DMS53 treated with DMSO at 0.1 percent for 48 hours (cell line): Measurements from ENCODE around the gene HELT.
"Not testable (repeated sequence)": the region's sequence is repeated elsewhere in the genome, so short reads cannot be mapped to it uniquely, and the experiment has no call there.

ENCODE experiments used
- DNase-seq: peaks from one replicate; lab custom pipeline; 2025; ENCODE audit not compliant: unreplicated experiment; lab: John Stamatoyannopoulos, UW

Gene HELT, protein sequence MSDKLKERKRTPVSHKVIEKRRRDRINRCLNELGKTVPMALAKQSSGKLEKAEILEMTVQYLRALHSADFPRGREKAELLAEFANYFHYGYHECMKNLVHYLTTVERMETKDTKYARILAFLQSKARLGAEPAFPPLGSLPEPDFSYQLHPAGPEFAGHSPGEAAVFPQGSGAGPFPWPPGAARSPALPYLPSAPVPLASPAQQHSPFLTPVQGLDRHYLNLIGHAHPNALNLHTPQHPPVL

DNA sequence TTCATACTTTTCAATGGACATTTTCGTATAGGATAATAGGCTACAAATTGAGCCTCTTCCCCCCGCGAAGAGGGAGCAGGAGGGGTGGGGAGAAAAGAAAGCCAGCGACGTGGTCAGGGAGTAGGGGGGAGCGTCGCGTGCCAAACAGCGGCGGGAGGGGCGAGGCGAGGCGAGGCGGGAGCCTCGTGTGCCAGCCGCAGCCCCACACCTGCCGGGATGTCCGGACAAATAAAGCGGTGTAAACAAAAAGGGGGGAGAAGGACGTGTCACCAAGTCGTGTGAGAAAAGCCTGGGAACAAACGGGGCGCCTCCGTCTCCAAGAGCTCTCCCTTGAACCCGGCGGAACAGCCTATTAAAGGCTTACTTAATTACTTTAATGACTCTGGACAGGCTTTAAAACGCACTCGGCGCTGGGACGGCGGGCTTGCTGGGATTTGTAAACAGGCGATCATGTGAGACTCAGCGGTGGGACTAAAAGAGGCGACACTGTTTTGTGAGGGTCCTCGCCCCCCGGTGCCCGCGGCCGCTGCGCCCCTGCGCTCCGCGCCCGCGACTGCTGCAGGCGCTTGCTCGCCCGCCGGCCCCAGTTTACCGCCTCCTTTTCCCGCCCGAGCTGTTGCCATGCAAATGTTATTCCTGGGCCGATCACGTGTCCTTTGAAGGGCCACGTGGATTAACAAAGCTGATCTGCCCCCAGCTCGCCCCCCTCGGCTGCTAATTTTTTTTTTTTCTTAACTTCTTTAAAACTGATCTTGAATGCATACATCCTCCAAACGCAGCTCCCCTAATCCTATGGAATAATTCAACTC lies at the start of gene HELT:
TSS of gene HELT (plus strand) at position 527 of the 809 bp plus-strand sequence. CDS start 439 bp downstream, outside the sequence.
- DNase-seq, result peak; percentile 25

DNA sequence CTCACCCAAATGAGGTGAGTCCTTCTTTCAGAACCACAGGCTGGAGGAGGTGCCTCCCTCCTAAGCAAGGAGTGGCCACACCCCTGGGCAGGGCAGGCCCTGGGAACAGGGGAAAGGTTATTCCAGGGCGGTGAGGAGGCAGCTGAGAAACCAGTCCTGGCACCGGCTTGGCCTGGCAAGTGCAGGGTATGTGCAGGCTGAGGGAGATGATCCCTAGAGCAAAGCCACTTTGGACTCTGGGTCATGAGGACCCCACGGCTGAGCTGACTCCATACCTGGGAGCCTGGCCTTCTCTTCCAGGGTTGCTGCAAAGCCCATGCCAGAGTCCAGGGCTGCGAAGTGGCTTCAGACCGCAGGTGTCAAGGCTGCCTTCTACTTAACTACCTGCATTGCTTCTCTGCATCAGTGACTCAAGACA lies 49.5 kb upstream of the HELT start:
- no peak for DNase-seq

DNA sequence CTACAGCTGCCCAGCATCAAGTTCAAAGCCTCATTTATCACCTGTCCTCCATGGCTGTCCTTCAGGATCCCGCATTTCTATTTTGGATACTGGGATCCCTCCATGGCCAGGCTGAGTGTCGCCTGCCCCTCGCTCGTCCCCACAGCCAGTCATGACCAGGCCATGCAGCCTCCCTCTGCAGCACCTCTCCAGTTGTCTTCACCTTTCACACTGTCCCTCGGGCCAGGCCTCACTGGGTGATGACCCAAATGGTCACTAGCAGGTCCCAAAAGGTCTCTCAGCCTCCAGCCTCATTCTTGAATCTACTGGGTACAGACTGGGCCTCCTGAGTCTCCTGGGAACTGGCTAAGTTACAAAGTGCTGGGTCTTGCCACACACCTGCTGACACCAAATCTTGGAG lies 48.7 kb upstream of the HELT start:
- no peak for DNase-seq

DNA sequence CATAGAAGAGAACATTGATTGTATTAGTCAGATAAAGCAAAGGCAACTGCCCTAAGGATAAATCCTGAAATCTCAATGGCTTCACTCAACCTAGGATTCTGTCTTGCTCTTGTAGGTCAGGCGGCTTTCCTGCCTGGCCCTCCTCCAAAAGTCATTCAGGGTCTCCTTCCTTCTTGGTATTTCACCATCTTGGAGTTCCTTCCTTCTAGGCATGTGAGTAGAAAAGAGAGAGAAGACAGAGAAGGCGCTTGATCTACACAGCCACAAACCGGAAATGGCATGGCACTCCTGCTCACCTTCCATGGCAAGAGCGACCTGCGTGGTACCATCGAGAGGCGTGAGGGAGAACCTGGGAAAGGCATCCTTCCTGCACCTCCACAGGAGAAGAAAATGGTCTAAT lies 45.3 kb upstream of the HELT start:
- DNase-seq, result no peak

DNA sequence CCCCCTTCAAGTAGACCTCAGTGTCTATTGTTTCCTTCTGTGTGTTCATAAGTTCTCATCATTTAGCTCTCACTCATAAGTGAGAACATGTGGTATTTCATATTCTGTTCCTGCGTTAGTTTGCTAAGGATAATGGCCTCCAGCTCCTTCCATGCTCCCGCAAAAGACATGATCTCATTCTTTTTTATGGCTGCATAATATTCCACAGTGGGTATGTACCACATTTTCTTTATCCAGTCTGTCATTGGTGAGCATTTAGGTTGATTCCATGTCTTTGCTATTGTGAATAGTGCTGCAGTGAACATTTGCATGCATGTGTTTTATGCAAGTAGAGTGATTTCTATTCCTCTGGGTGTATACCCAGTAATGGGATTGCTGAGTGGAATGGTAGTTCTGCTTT lies 41.9 kb upstream of the HELT start:
- DNase-seq, result not testable (repeated sequence)

DNA sequence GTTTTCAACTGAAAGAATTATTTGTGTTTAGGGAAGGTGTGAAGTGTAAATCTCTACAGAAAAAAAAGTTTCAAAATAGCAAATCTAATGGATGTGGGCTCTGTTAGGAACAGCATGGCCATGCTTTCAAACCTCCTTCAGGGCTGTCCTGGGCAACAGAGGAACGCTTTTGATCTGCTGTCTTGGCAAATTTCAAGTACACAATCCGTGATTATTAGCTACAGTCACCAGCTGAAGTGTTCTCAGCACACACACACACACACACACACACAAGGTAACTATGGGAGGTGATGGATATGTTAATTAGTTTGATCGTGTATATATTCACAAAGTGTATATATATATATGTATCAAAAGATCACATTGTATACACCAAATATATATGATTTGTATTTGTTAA lies 40.5 kb upstream of the HELT start:
- DNase-seq, result no peak

DNA sequence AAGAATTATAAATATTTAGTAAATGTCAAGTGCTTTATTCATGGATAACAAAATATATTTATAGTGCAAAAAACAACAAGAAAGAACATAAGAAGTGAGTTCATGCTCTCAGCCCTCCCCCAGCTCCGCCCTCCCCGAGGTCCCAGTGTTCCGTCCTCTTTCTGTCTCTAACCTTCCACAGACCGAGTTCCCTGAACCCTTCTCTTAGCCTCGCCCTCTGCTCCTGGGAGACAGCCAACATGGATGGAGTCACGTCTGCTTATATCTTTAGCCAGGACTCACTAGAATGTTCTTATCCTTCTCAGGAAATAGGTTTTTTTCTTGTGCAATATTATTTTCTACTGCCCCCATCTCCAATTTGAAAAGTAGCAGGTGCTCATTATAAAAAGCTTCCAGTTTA lies 40.1 kb upstream of the HELT start:
- no peak for DNase-seq

DNA sequence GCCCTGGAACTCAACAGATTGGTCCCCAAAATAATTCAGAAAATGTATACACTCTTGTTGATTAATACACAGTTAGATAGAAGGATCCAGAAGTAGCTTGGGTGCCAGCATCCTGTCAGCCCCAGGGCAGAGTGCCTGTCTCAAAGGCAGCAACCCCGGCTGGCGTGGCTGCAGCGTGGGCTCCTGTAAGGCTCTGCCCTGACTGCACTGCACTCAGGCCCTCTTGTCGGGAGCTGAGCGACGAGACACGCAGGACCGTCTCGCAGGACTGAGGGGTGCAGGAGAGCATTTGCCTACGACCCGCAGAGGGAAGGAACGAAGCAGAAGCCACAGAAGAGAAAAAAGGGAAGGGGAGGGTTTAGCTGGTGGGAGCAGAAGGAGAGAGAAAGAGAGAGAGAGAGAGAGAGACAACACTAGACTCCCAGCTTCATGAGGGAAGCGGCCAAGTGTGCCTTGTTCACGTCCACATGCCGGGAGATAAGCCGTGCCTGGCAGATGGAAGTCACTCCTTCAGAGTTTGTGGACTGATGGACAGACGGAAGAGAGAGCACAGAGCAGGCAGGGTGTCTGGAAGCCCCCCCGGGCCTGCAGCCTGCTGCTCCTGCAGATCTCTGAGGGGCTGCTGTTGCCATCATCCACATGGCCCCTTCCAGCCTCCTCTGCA lies 38.7 kb upstream of the HELT start:
- no peak for DNase-seq

DNA sequence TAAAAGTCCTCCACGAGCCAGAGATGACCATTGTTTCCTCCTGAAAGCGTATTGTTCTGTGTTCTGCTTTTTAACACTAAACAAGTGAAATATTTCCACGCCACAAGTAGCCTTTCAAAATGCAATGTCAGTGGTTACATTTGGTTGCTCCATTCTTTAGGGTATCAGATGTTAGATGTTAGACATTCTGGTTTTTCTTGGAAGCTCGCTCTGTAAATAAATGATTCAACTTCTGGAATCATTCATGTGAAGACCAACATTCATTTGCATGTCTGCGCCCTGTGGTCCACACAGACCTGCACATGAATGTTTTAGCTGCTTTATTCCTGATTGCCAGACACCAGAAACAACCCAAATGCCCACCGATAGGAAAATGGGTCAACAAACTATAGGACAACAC lies 38.0 kb upstream of the HELT start:
- DNase-seq, result no peak

DNA sequence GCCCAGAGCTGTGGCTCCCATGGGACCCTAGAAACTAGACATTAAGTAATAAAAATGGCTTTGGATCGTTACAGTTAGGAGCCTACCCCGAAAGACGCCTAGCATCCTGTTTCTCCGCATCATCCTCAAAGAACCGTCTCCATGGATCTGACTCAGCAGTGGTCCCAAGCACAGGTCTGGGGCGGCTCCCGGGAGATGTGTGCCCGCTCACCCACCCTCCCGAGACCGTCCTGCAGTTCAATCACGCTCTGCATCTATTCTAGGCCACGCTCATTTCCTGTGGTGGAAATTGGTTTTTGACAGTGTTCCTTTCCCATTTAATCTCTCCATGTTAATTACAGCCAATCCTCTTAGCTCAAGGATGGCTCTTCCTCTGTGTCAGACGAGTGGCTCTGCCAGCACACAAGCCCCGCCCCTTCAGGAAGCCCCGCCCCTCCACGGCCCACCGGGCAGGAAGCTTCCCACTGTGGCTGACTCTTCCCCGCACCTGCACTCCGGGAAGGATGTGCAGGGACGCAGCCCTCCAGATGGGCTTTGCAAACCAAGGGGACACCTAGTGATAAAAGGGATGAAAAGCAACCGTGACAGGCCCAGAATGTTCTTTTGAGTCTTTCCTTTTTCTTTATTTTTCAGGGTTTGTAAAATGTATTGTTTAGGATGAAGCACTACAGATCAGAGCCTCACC lies 34.5 kb upstream of the HELT start:
- DNase-seq, result peak; percentile 48

DNA sequence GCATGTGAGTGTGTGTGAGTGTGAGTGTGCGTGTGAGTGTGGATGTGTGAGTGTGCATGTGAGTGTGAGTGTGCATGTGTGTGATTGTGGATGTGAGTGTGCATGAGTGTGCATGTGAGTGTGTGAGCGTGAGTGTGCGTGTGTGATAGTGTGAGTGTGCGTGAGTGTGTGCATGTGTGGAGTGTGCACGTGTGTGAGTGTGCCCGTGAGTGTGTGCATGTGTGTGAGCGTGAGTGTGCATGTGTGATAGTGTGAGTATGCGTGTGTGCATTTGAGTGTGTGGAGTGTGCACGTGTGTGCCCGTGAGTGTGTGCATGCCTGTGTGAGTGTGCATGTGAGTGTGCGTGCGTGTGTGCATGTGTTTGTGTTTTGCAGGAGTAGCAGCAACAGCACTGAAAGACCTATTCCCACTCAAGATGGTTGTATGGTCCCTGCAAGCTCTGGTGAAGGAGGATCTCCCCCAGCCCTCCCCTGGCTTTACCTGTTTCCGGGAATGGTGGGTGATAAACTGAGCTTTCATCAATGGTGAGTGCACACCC lies 30.7 kb upstream of the HELT start:
- DNase-seq, result no peak

DNA sequence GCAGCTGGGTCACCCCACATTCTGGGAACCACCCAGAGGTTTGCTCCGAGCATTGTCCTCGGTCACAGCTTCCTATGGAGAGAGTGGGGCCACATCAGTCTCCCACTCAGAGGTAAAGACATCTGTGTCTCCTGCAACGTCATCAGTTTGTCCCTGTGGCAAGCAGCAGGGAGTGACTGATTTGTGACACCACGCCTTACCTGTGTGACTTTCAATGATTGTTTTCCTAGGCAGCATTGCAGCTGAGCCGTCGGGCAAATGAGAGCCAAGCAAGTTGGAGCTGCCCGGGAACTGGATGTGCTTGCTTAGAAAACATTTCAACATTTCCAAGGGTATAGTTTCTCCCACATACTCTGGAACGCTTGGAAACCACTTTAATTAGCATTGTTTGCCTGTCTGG lies 29.7 kb upstream of the HELT start:
- no peak for DNase-seq

DNA sequence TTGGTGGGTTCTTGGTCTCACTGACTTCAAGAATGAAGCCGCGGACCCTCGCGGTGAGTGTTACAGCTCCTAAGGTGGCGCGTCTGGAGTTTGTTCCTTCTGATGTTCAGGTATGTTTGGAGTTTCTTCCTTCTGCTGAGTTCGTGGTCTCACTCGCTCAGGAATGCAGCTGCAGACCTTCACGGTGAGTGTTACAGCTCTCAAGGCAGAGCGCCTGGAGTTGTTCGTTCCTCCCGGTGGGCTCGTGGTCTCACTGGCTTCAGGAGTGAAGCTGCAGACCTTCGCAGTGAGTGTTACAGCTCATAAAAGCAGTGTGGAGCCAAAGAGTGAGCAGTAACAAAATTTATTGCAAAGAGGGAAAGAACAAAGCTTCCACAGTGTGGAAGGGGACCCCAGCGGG lies 29.0 kb upstream of the HELT start:
- DNase-seq, result not testable (repeated sequence)

DNA sequence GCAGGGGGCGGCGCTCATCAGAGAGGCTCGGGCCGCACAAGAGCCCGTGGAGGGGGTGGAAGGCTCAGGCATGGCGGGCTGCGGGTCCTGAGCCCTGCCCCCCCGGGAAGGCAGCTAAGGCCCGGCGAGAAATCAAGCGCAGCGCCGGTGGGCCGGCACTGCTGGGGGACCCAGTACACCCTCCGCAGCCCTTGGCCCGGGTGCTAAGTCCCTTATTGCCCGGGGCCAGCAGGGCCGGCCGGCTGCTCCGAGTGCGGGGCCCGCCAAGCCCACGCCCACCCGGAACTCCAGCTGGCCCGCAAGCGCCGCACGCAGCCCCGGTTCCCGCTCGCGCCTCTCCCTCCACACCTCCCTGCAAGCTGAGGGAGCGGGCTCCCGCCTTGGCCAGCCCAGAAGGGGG lies 28.2 kb upstream of the HELT start:
- not testable (repeated sequence) for DNase-seq

DNA sequence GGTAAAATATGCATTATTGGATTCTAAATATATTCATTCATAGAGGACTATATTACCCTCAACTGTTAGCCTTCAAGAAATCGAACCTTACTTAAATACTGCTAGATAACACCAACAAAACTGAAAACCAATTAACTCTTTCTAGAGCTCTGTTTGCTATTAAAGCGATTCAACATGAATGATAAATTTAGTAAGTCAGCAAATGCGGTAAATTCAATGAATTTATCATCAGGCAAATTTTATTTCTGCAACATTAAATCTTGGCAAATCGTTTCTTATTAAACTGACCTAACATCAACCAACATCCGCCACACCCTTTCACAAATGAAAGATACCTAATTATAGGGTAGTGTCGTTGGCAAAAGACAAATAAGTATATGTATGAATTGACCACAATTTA lies 26.4 kb upstream of the HELT start:
- no peak for DNase-seq

DNA sequence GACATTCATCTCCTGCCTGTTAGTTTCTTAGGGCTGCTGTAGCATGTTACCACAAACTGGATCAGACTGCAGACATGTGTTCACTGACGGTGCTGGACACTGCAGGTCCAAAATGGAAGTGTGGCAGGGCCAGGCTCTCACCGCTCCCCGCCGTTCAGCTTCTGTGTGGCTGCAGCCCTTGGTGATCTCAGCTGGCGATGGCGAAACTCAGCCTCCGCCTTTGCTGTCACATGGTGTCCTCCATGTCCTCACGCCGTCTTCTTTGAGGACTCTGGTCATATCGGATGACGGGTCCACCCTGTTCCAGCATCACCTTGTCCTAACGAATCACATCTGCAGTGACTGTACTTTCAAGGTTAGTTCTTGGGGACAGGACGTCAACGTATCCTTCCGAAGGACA lies 25.9 kb upstream of the HELT start:
- no peak for DNase-seq

DNA sequence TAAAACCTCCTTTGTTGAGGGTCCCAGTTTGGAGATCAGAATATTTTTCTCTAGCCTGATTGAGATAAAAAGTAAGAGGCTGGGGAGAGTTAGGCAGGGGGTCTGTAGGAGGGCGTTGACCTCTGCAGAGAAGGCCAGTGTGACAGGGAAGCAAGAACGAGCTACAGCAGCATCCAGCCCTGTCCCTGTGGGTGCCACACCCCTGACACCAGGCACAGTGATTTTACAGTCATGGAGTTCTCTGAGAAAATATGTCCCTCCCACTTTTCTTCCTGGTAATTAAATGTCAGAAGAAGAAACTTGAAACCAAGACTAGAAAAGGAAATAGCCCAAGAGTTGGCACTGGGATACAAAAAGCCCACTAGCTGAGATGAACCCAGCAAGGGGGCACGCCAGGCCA lies 25.0 kb upstream of the HELT start:
- DNase-seq, result no peak

DNA sequence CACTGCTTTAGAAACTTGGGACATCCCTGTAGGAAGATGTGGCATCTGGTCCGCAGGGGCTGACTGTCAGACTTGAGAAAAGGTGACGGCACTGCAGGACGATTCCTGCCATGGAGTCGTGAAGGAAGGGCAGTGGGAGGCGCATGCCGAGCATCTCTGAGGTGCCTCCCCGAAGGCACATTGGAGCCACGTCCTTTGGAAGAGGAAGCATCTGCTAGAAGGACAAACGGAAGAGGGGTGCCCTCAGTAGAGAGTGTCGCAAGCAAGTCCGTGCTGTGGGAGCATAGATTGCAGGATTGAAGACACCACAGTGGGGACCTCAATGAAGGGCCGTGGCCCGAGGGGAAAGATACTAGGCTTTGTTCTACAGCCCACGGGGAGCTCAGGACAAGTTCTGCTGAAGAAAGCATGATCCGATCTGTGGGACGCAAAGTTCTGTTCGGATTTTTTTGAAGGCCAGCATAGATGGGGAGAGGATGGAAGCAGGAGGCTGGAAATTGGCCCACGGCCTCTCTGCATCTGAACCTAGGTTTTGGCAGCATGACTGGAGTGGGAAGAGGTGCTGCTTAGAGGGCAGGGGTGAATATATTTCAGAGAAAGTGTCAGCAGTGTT lies 24.2 kb upstream of the HELT start:
- no peak for DNase-seq

DNA sequence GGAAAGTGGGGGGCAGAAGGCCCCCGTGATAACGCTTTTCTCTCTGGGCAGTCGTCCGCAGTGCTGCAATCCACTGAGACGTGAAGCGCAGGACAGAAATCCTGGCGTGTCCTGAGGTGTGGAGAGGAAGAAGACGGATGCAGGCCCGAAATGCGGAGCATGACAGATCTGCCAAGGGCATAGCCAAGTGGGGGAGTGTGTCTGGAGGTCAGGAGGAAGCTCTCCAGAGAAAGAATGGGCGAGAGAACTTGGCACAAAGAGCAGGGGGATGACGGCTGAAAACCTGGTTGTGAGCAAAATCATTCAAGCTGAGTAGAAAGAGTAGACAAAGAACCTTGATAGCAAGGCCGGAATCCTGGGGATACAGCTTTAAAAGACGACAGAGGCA lies 23.7 kb upstream of the HELT start:
- no peak for DNase-seq

DNA sequence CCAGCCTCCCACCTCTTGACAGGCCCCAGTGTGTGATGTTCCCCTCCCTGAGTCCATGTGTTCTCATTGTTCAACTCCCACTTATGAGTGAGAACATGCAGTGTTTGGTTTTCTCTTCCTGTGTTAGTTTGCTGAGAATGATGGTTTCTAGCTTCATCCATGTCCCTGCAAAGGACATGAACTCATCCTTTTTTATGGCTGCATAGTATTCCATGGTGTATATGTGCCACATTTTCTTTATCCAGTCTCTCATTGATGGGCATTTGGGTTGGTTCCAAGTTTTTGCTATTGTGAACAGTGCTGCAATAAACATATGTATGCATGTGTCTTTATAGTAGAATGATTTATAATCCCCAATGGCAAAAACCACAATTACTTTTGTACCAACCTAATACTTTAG lies 20.6 kb upstream of the HELT start:
- not testable (repeated sequence) for DNase-seq

DNA sequence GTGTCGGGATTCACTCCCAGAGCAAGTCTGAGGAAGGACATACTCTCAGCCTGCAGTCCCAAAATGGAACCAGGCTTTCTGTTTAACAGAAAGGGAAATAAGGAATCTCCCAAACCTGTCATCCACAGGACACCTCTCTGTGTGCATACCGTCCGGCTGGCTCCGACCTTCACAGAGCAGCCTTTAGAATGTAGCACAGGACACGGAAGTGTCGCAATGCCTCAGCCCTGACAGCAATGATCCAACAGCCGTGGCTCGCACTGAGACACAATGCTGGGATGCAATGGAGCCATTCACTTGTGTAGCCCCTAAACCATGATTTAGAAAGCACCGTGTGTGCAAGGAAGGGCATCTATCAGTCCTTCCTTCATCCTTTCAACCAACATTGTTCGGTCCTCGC lies 15.5 kb upstream of the HELT start:
- no peak for DNase-seq
